ENCODE results near the gene ATP11B.

The ATP11B gene

DNA sequence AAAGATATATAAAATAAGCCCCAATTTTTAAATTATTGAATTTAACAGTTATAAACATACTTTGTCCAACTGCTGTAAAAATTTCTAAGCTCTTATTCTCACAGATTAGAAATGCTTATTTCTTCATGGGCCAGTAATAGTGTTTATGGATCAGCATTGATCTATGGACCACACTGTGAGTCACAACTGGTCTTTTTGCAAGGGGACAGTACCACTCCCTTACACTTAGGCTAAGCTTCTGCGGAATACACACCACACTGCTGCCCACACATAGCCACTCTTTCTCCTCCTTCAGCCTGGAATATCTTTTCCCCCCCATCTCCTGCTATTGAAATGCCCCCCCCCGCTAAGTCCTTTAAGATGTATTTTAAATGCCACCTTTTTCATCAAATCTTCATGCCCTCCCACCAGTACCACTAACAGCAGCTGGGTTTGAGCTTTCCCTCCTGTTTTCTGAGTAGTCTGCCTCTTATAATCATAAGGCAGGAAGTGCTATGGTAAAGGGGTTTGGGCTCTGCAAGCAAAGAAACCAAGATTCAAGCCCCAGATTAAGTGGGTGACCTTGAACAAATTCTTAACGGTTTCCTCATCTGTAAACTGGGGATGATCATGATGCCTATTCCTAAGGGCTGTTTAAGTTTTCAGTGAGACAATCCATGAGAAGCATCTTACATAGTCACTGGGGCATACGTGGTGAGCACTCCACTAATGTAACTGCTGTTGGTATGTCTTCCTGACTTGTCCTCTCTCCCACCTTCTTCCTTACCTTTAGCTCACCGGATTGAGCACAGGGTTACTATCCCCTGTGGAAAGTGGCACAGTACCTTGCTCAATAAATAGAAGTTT lies 117.9 kb downstream of the ATP11B start (continued):
- TF ChIP-seq PATZ1 (CRISPR knock-in tag; IDR thresholded peaks at IDR 0.05; ENCODE audit: borderline replicate concordance) (no peak), ZNF8 (CRISPR knock-in tag; IDR thresholded peaks at IDR 0.05) (no peak), ARNTL (CRISPR knock-in tag; IDR thresholded peaks at IDR 0.05; ENCODE audit: borderline replicate concordance, low read depth) (no peak), SNAI2 (CRISPR knock-in tag; IDR thresholded peaks at IDR 0.05) (no peak), ISL1 (CRISPR knock-in tag; IDR thresholded peaks at IDR 0.05) (no peak), TCF4 (CRISPR knock-in tag; IDR thresholded peaks at IDR 0.05; ENCODE audit: borderline replicate concordance) (no peak), ESRRG (CRISPR knock-in tag; IDR thresholded peaks at IDR 0.05) (no peak)

- ATAC-seq: no peak; the same call in 1 of the 3 replicates
- TF ChIP-seq CSDC2 (CRISPR knock-in tag; IDR thresholded peaks at IDR 0.05): no peak
- no peak for TF ChIP-seq ZNF565 (CRISPR knock-in tag; conservative IDR thresholded peaks at IDR 0.05; ENCODE audit: low read depth)
- TF ChIP-seq BACH2 (CRISPR knock-in tag; IDR thresholded peaks at IDR 0.05; ENCODE audit: borderline replicate concordance): no peak
- TF ChIP-seq ZFP30 (CRISPR knock-in tag; IDR thresholded peaks at IDR 0.05): no peak
Observed at GRCh38 chr3:182911782-182912111, 118.4 kb downstream of the ATP11B start.

DNA sequence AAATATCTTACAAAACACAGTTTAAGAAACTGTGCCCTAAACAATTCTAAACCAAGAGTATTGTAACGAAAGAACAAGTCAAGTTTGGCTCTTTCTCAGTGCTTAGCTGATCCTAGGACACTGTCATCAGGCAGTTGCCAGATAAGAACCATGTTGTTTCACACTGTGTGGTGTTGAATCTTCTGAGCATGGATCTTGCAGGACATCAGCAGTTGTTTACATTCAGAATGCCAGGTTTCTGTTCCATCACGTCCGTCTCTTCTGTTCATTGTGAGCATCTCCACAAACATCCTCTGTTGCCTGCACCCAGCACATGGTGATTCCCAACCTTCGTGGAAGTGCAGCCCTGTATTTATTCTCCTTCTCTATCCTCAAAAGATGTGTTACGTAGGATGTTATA lies 119.2 kb downstream of the ATP11B start:
- ATAC-seq: no peak
- no peak for TF ChIP-seq PPARA (CRISPR knock-in tag; IDR thresholded peaks at IDR 0.05; ENCODE audit: borderline replicate concordance)
- TF ChIP-seq POU6F1 (CRISPR knock-in tag; IDR thresholded peaks at IDR 0.05; ENCODE audit: borderline replicate concordance, low read depth): no peak
- no peak for TF ChIP-seq SNAI2 (CRISPR knock-in tag; IDR thresholded peaks at IDR 0.05)
- no peak for TF ChIP-seq PATZ1 (CRISPR knock-in tag; IDR thresholded peaks at IDR 0.05; ENCODE audit: borderline replicate concordance)
- TF ChIP-seq ARNTL (CRISPR knock-in tag; IDR thresholded peaks at IDR 0.05; ENCODE audit: borderline replicate concordance, low read depth): no peak
- TF ChIP-seq ZFP30 (CRISPR knock-in tag; IDR thresholded peaks at IDR 0.05): no peak
- TF ChIP-seq BACH2 (CRISPR knock-in tag; IDR thresholded peaks at IDR 0.05; ENCODE audit: borderline replicate concordance): no peak
- no peak for TF ChIP-seq GLIS3 (CRISPR knock-in tag; IDR thresholded peaks at IDR 0.05)
- TF ChIP-seq, protein P1, sequence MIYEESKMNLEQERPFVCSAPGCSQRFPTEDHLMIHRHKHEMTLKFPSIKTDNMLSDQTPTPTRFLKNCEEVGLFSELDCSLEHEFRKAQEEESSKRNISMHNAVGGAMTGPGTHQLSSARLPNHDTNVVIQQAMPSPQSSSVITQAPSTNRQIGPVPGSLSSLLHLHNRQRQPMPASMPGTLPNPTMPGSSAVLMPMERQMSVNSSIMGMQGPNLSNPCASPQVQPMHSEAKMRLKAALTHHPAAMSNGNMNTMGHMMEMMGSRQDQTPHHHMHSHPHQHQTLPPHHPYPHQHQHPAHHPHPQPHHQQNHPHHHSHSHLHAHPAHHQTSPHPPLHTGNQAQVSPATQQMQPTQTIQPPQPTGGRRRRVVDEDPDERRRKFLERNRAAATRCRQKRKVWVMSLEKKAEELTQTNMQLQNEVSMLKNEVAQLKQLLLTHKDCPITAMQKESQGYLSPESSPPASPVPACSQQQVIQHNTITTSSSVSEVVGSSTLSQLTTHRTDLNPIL (CRISPR knock-in tag; IDR thresholded peaks at IDR 0.05; ENCODE audit: low read depth): no peak
- no peak for TF ChIP-seq TOX (CRISPR knock-in tag; IDR thresholded peaks at IDR 0.05; ENCODE audit: borderline replicate concordance)
- TF ChIP-seq, protein P2, sequence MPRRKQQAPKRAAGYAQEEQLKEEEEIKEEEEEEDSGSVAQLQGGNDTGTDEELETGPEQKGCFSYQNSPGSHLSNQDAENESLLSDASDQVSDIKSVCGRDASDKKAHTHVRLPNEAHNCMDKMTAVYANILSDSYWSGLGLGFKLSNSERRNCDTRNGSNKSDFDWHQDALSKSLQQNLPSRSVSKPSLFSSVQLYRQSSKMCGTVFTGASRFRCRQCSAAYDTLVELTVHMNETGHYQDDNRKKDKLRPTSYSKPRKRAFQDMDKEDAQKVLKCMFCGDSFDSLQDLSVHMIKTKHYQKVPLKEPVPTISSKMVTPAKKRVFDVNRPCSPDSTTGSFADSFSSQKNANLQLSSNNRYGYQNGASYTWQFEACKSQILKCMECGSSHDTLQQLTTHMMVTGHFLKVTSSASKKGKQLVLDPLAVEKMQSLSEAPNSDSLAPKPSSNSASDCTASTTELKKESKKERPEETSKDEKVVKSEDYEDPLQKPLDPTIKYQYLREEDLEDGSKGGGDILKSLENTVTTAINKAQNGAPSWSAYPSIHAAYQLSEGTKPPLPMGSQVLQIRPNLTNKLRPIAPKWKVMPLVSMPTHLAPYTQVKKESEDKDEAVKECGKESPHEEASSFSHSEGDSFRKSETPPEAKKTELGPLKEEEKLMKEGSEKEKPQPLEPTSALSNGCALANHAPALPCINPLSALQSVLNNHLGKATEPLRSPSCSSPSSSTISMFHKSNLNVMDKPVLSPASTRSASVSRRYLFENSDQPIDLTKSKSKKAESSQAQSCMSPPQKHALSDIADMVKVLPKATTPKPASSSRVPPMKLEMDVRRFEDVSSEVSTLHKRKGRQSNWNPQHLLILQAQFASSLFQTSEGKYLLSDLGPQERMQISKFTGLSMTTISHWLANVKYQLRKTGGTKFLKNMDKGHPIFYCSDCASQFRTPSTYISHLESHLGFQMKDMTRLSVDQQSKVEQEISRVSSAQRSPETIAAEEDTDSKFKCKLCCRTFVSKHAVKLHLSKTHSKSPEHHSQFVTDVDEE (CRISPR knock-in tag; IDR thresholded peaks at IDR 0.05): no peak

DNA sequence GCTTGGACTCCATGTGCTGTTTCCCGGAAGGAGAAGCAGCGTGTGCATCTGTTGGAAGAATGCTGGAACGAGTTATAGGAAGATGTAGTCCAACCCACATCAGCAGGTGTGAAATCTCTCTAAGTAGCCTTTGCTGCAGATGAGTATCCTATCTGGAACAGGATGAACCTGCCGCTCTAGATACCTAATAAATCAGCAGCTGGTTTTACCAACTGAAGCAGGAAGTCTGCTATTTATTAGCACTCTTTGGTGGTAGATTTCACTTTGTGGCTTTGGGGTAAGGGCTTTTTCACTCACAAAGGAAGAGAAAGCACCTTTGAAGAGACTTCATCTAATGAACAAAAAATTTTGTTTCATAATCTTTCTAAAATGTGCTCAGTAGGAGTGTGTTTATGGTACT lies 120.6 kb downstream of the ATP11B start:
- no peak for ATAC-seq
- TF ChIP-seq ISL1 (CRISPR knock-in tag; IDR thresholded peaks at IDR 0.05) (no peak), PATZ1 (CRISPR knock-in tag; IDR thresholded peaks at IDR 0.05; ENCODE audit: borderline replicate concordance) (no peak), ZFP3 (CRISPR knock-in tag; IDR thresholded peaks at IDR 0.05) (no peak), OSR1 (CRISPR knock-in tag; IDR thresholded peaks at IDR 0.05) (no peak), ZNF565 (CRISPR knock-in tag; conservative IDR thresholded peaks at IDR 0.05; ENCODE audit: low read depth) (no peak), PPARA (CRISPR knock-in tag; IDR thresholded peaks at IDR 0.05; ENCODE audit: borderline replicate concordance) (no peak), RARB (CRISPR knock-in tag; IDR thresholded peaks at IDR 0.05) (no peak), ZC3H10 (CRISPR knock-in tag; IDR thresholded peaks at IDR 0.05) (no peak)
- TF ChIP-seq, protein P1 (CRISPR knock-in tag; IDR thresholded peaks at IDR 0.05; ENCODE audit: low read depth): no peak
